A549 (cell line): Measurements from ENCODE around the gene LACTBL1. TPM values are rescaled to one million over a fixed set of nuclear protein-coding genes. Genes with fewer than 3 reads are reported as not detected.

Source experiments
- ATAC-seq, 2 experiments: fragments of 200-7000 bp in 1 of 2; fragments of >200 bp in 1 of 2; cut with Nextera tagmentation in 1 of 2; cut with Tn5 transposase in 1 of 2; 3 replicates each; pipeline versions ENCODE4 v1.8.0 to v1.9.1; 2018 to 2020; ENCODE audit warnings: mild to moderate bottlenecking in 1 of 2, moderate library complexity in 1 of 2
- CTCF ChIA-PET: fragments of 300-600 bp; sonication (Branson Sonifier 250); formaldehyde crosslinking; extraction: SDS; loops from one replicate; lab custom pipeline; 2021; ENCODE audit warnings: antibody characterized with exemption, inconsistent platforms; lab: Yijun Ruan, JAX
- POLR2A ChIA-PET: fragments of 350-600 bp; formaldehyde crosslinking; extraction: SDS; loops from one replicate; lab custom pipeline; 2021; ENCODE audit warnings: antibody characterized with exemption, inconsistent platforms; lab: Yijun Ruan, JAX
- DNase-seq, 2 experiments: peaks; one replicate each; pipeline versions ENCODE4 v3.0.0 to v3.0.0-alpha.2; 2011 to 2016; ENCODE audit warnings: low read depth in 1 of 2, low spot score in 1 of 2
- FAIRE-seq: peaks from 2 replicates; lab custom pipeline; 2011; peaks lifted over from hg19 to GRCh38; lab: Jason Lieb, UNC
- H3K27ac ChIP-seq, 2 experiments: fragments of >200 bp; sonication (Bioruptor Twin); formaldehyde crosslinking; 3 replicates each; pipeline ENCODE4 v1.5.1; 2016 to 2017
- H3K4me1 ChIP-seq: fragments of >200 bp; sonication (Bioruptor Twin); formaldehyde crosslinking; 3 replicates; pipeline ENCODE4 v1.6.1; 2016
- H3K4me2 ChIP-seq: fragments of >200 bp; sonication (Bioruptor Twin); formaldehyde crosslinking; 3 replicates; pipeline ENCODE4 v1.6.1; 2016
- H3K4me3 ChIP-seq: fragments of >200 bp; sonication (Bioruptor Twin); formaldehyde crosslinking; 3 replicates; pipeline ENCODE4 v1.5.1; 2016
- H3K9me3 ChIP-seq: fragments of >200 bp; sonication (Bioruptor Twin); formaldehyde crosslinking; 3 replicates; pipeline ENCODE4 v1.6.1; 2016
- BHLHE40 ChIP-seq: IDR thresholded peaks from 2 replicates; pipeline ENCODE4 v1.6.1; 2012; ENCODE audit warnings: low read depth, low read length, inconsistent platforms
- CEBPB ChIP-seq, 2 experiments: fragments of >200 bp in 1 of 2; sonication (Bioruptor Twin) in 1 of 2; formaldehyde crosslinking in 1 of 2; IDR thresholded peaks; 2 replicates each; pipeline ENCODE4 v1.6.1; 2012 to 2016
- CHD4 ChIP-seq: fragments of 200-600 bp; sonication (generic); IDR thresholded peaks from 2 replicates; pipeline ENCODE4 v1.6.1; 2016; ENCODE audit warnings: antibody characterized with exemption, mild to moderate bottlenecking, borderline replicate concordance
- EHMT2 ChIP-seq: fragments of 200-600 bp; sonication (generic); IDR thresholded peaks from 2 replicates; pipeline ENCODE4 v1.6.1; 2016; ENCODE audit warnings: antibody characterized with exemption, low read depth, mild to moderate bottlenecking, moderate library complexity
- GATA3 ChIP-seq: IDR thresholded peaks from 2 replicates; pipeline ENCODE4 v1.6.1; 2012; ENCODE audit warnings: borderline replicate concordance
- HEYL ChIP-seq: fragments of 250-450 bp; sonication (Bioruptor Pico); IDR thresholded peaks from 2 replicates; pipeline ENCODE4 v1.8.0; 2021; ENCODE audit warnings: mild to moderate bottlenecking, moderate library complexity
- HMGXB4 ChIP-seq: fragments of 250-450 bp; sonication (Bioruptor Pico); IDR thresholded peaks from 2 replicates; pipeline ENCODE4 v1.5.0; 2021; ENCODE audit warnings: mild to moderate bottlenecking, moderate library complexity, borderline replicate concordance
- HOXA7 ChIP-seq: fragments of 250-450 bp; sonication (Bioruptor Pico); IDR thresholded peaks from 2 replicates; pipeline ENCODE4 v1.5.0; 2020; ENCODE audit warnings: mild to moderate bottlenecking, moderate library complexity
- HOXB5 ChIP-seq: fragments of 250-450 bp; sonication (Bioruptor Pico); IDR thresholded peaks from 2 replicates; pipeline ENCODE4 v1.5.0; 2020; ENCODE audit warnings: mild to moderate bottlenecking, moderate library complexity
- JUN ChIP-seq, 2 experiments: fragments of >200 bp; sonication (Bioruptor Twin); formaldehyde crosslinking; IDR thresholded peaks; 2 replicates in 1 of 2; 3 replicates in 1 of 2; pipeline ENCODE4 v1.6.1; 2016 to 2017
- JUNB ChIP-seq: fragments of >200 bp; sonication (Bioruptor Twin); formaldehyde crosslinking; IDR thresholded peaks from 2 replicates; pipeline ENCODE4 v1.6.1; 2016
- MAFK ChIP-seq: fragments of 450-650 bp; IDR thresholded peaks from 2 replicates; pipeline ENCODE4 v1.6.1; 2014; ENCODE audit not compliant: partially characterized antibody
- MYC ChIP-seq: IDR thresholded peaks from 2 replicates; pipeline ENCODE4 v1.6.1; 2012; ENCODE audit warnings: mild to moderate bottlenecking, inconsistent platforms, low read length, improper control_type of control experiment, borderline replicate concordance
- NPAS2 ChIP-seq: fragments of 250-450 bp; sonication (Bioruptor Pico); IDR thresholded peaks from 2 replicates; pipeline ENCODE4 v1.8.0; 2022; ENCODE audit warnings: mild to moderate bottlenecking, moderate library complexity, borderline replicate concordance
- PHF8 ChIP-seq: fragments of 200-600 bp; sonication (generic); IDR thresholded peaks from 2 replicates; pipeline ENCODE4 v1.6.1; 2016; ENCODE audit warnings: low read depth, mild to moderate bottlenecking, antibody characterized with exemption, moderate library complexity, borderline replicate concordance
- POLR2A ChIP-seq: IDR thresholded peaks from 2 replicates; pipeline ENCODE4 v1.6.1; 2012; ENCODE audit warnings: mild to moderate bottlenecking, low read length
- POLR2AphosphoS2 ChIP-seq: conservative IDR thresholded peaks from 2 replicates; pipeline ENCODE4 v1.6.1; 2012; ENCODE audit warnings: low read length, improper control_type of control experiment, inconsistent platforms
- RARB ChIP-seq: fragments of 250-450 bp; sonication (Bioruptor Pico); IDR thresholded peaks from 2 replicates; pipeline ENCODE4 v1.8.0; 2021; ENCODE audit warnings: mild to moderate bottlenecking, moderate library complexity
- REST ChIP-seq: fragments of 200-600 bp; sonication (generic); IDR thresholded peaks from 2 replicates; pipeline ENCODE4 v1.6.1; 2016; ENCODE audit warnings: antibody characterized with exemption, mild to moderate bottlenecking, moderate library complexity
- SREBF2 ChIP-seq: fragments of 450-650 bp; IDR thresholded peaks from 2 replicates; pipeline ENCODE4 v1.6.1; 2014; ENCODE audit warnings: mild to moderate bottlenecking, moderate library complexity
- ZNF302 ChIP-seq: fragments of 250-450 bp; sonication (Bioruptor Pico); IDR thresholded peaks from 2 replicates; pipeline ENCODE4 v1.9.0; 2021; ENCODE audit warnings: inconsistent platforms, mild to moderate bottlenecking, moderate library complexity
- WGBS: methylation state at CpG from one replicate; pipeline ENCODE4 v1.1.6; 2017; ENCODE audit errors: missing lambda C conversion rate; 5-methylcytosine and 5-hydroxymethylcytosine counted together
- polyA plus RNA-seq, 4 experiments: library from polyadenylated mRNA; depleted of rRNA in 3 of 4; stranded (reverse); fragments of >200 nt; fragmentation: RNase III in 1 of 4; extraction: RNeasy Plus Mini Kit Qiagen cat#74134 plus additional on column Dnase treatment in 1 of 4; gene quantifications; 2 replicates in 3 of 4; 3 replicates in 1 of 4; pipeline ENCODE4 v1.2.3, GENCODE V29; 2011 to 2017
- TF ChIP-seq, protein P1 (sequence below): IDR thresholded peaks from 2 replicates; pipeline ENCODE4 v1.6.1; 2012

The LACTBL1 gene
- polyA plus RNA-seq, 2 of the 4 experiments (the other 2 are of a cell fraction) = not detected

DNA sequence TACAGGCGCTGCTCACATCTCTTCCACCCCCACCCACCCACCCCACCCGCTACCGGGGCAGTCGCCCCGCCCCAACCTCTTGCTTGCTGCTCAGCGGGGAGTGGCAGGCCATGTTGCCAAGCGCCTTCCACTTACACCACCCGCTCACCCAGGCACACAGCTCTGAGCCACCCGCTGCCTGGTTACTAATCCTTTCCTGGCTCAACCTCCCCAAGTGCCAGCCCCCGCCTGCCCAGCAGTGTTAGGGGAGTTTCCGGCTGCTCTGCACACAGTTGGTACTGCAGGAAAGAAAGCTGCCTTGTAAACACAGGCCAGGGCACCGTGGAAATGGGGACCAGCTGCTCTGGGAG lies 56.2 kb downstream of the LACTBL1 start:
- POLR2A ChIA-PET = no interaction called here
- DNase-seq = no peak

GRCh38 chr1:22915816-22916470 lies 56.7 kb downstream of the LACTBL1 start:
- Histone ChIP-seq H3K4me3 (no peak overlapping the region), H3K4me2 (no peak overlapping the region), H3K4me1 (no peaks in the 10 kb centered on the region), H3K27ac (no peak overlapping the region), H3K9me3 (no peaks in the 10 kb centered on the region)
- WGBS = 83% methylated on average over 11 of the region's 15 CpGs
- ATAC-seq (no peak), FAIRE-seq (no peak), DNase-seq (no peak)
- TF ChIP-seq CHD4 (no peak), ZNF302 (CRISPR knock-in tag) (no peak), REST (no peak), GATA3 (no peak), HOXA7 (CRISPR knock-in tag) (no peak), POLR2A (no peak), PHF8 (no peak), RARB (no peak), NPAS2 (CRISPR knock-in tag) (no peak), MAFK (no peak)
- TF ChIP-seq, protein P1, sequence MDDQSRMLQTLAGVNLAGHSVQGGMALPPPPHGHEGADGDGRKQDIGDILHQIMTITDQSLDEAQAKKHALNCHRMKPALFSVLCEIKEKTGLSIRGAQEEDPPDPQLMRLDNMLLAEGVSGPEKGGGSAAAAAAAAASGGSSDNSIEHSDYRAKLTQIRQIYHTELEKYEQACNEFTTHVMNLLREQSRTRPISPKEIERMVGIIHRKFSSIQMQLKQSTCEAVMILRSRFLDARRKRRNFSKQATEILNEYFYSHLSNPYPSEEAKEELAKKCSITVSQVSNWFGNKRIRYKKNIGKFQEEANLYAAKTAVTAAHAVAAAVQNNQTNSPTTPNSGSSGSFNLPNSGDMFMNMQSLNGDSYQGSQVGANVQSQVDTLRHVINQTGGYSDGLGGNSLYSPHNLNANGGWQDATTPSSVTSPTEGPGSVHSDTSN = no peak
- ChIA-PET CTCF (interaction anchor here (1.0 to 1.5 kb wide), 2 partner anchors 48 to 243 kb away, joined by 3 to 4 read pairs; no protein-coding TSS in a partner anchor), POLR2A (no interaction called here)

More for the DNA sequence above, 56.2 kb downstream of the LACTBL1 start:
- H3K4me3 ChIP-seq = no peak overlapping the region
- no peaks in the 10 kb centered on the region for H3K9me3 ChIP-seq
- FAIRE-seq = no peak
- H3K4me2 ChIP-seq = no peak overlapping the region
- WGBS = 88% methylated on average over 6 of the region's 12 CpGs
- TF ChIP-seq JUN (IDR thresholded peaks at IDR 0.05) = no peak
- TF ChIP-seq, all 56 proteins: peak for 0
- Histone ChIP-seq H3K4me1 (no peaks in the 10 kb centered on the region), H3K27ac (no peak overlapping the region)
- ATAC-seq = no peak
- CTCF ChIA-PET = interaction anchor here (1.0 to 1.5 kb wide), 2 partner anchors 48 to 243 kb away, joined by 3 to 4 read pairs; no protein-coding TSS in a partner anchor

DNA sequence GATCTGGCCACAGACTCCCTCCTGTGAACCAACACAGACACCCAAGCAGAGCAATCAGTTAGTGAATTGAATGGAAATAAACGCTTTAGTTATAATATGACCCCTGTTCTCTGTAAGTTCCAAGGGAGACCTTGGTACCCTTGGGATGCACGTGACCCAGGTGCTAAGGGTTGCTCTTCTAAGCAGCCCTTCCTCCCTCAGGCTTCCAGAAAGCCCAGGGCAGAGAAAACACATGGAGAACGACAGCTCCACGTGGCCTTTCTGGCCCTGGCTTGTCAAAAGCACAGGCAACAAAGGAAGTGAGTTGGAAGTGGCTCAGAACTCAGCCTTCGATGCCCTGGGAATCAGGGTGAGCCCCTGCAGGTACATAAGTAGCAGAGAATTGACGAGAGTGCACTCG lies 57.4 kb downstream of the LACTBL1 start:
- TF ChIP-seq MYC (no peak), HOXA7 (CRISPR knock-in tag) (no peak), CEBPB (IDR thresholded peaks at IDR 0.05) (no peak), JUNB (no peak), BHLHE40 (no peak), HOXB5 (CRISPR knock-in tag) (no peak), HMGXB4 (CRISPR knock-in tag) (no peak), EHMT2 (no peak), MAFK (no peak), POLR2AphosphoS2 (no peak), HEYL (no peak), PHF8 (no peak), ZNF302 (CRISPR knock-in tag) (no peak), SREBF2 (no peak)
- TF ChIP-seq, protein P1 = no peak
- TF ChIP-seq, all 56 proteins: peak for 0
- no peak for FAIRE-seq
- 87% methylated on average over 5 of the region's 7 CpGs for WGBS
- ATAC-seq = no peak
- Histone ChIP-seq H3K9me3 (no peaks in the 10 kb centered on the region), H3K4me2 (no peak overlapping the region), H3K4me3 (no peak overlapping the region), H3K4me1 (no peaks in the 10 kb centered on the region), H3K27ac (no peak overlapping the region)
- ChIA-PET POLR2A (no interaction called here), CTCF (no interaction called here)
- no peak for DNase-seq
